GM21737 (cell line): ENCODE measurements around the gene ZFYVE28.
A peak's percentile ranks its signal among the peaks of the same experiment; 100 is the strongest.

ENCODE experiments used
- ATAC-seq: cut with Tn5 transposase; IDR thresholded peaks from one replicate; pipeline ENCODE4 v1.9.1; 2021; ENCODE audit warnings: mild to moderate bottlenecking, moderate library complexity; ENCODE audit not compliant: unreplicated experiment

The ZFYVE28 gene

DNA sequence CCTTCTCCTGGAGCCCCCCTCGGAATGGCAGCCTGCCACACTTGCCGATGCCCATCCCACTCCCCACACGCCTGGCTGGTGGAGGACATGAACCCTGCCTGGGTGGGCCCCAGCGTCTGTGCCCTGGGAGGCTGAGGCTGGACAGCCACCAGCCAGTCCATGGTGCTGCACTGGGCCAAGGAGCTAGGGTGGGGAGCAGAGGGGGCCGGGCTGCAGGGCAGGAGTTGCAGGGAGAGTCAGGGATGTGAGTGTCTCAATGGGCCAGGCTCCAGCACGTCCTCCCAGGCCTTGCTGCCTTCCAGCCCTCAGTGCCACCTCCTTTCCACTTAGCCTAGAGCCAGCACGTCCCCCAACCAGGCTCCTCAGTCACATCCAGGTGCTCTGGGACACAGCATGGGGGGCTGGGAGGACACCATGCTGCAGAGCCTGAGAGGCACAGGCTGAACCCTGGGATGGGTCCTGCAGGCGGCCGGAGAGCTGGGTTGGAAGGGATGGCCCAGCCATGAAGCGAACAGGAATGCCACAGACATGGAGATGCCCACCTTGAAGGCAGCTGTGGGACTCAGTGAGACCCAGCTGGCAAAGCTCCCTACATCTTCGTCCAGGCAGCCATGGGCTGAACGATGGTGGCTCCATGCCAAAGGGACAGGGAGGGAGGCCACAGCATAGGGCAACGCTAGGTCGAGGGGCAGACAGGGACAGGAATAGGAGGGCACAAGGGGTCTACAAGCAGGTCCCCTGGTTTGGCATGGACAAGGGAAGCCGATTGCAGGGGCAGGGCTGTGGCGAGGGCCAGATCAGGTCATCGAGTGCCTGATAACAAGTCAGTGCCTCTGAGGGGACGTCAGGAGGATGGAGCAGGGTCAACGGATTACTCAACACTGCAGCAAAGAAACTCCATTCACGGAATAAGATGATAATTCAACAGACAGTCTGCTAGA, 126.5 kb downstream of the ZFYVE28 start:
- no peak for ATAC-seq

DNA sequence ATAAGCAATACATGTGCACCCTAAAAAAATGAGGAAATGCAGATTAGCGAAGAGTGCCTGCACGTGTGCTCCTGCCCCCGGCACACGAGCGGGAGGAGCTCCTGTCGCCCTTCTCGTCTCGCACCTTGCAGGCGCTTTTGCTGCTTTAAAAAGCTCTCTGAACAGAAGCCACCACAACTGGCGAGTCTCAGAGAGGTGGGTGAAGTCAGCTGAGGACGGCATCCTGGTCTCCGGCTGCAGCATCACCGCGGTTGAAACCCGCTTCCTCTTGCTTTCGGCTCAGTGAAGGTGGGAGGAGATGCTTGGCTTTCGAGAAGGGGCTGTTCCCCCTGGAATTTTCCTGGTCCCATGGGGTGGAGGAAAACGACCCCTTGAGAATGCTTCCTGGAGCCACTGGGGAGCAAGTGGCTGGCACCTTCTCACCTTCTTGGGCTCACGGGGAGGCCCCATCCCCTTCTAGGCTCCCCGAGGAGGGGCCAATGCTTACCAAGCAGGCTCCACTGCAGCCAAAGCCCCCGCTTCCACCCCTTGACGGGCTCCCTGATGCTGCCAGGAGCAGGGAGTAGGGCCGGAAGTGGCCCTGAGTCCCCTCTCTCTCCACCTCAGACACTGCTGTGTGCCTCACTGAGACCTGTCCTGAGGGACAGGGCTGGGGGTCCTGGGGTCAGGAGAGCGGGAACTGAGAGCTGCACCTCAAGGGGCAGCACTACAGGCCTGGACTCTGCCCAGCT, 127.3 kb downstream of the ZFYVE28 start:
- no peak for ATAC-seq

DNA sequence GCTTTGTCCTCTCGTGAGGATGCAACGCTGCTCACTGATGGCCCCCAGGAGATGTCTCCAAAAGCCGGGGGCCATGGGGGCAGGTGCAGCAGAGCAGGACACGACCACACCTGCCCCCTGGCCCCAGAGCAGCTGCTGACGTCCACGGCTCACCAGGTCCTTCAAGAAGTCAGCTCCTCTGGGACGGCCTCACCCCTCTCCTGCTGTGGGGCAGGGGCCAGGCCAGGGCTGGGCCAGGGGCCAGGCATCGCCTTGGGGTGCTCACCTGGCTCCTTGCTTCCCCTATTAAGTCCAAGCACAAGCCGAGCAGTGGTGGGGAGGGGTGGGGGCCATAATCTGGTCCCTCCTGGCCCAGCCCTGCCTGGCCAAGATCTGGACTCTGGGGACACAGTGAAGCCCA, 128.0 kb downstream of the ZFYVE28 start:
- ATAC-seq, result no peak

DNA sequence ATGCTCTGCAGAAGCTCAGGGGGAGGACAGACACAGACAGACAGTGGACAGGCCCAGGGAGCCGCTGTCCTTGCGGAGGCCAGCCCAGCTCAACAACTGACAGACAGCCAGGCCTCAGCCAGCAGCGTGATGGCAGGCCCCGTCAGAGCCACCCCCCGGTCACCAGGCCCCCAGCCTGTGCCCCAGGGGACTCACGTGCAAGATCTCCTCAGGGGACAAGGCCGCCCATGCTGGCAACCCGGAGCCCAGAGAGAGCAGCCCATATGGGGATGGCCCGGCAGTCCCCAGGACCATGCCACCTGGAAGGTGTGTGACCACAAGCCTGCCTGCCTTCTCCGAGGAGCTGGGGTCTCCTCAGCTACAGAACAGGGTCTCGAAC, 128.5 kb downstream of the ZFYVE28 start:
- ATAC-seq, result no peak

DNA sequence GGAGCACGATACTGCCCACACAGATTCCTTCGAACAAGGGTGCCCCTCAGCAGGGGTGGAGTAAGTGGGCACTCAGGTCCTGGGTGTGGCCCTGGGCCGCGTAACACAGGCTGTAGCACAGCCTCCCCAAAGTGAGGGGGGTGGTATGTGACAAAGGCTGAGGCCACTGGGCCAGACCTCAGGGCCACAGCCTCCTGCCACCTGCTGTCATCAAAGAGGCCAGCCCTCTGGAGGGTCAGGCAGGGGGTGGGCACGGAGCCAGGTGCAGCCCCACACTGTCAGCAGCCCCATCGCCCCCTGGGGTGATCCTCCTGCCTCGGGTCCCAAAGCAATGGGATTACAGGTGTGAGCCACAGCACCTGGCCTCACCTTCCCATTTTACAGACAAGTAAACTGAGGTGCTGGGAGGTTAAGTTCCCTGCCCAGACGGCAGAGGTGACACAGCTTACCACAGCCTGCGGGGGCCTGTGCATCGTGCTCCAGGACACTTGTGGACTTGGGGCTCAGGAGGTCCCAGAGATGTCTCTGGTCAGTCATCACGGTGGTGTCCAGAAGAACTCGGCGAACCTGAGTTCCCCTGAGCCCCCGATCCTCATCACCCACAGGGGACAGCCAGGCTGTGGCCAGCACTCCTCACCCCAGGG, 129.0 kb downstream of the ZFYVE28 start:
- no peak for ATAC-seq

DNA sequence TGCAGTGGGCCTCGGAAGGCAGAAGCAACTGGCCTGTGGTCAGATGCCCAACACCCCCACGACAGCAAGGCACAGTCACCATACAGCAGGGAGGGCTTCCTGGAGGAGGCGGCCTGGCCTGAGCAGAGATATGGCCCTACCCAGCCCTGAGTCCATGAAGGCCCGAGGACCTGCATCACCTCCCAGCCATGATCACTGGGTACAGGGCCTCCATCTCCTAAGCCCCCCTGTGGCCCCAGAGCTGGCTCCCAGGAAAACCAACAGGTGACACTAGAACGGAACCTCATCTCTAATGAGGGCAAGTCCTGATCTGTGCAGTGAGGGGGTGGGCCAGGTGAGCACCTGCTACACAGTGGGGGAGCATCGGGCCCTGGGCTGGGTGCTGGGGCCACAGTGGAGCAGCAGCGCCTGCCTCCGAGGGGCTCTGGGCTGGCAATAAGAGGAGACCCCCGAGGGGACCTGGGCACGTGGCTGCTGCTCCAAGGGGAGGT, 130.3 kb downstream of the ZFYVE28 start:
- ATAC-seq, result no peak

DNA sequence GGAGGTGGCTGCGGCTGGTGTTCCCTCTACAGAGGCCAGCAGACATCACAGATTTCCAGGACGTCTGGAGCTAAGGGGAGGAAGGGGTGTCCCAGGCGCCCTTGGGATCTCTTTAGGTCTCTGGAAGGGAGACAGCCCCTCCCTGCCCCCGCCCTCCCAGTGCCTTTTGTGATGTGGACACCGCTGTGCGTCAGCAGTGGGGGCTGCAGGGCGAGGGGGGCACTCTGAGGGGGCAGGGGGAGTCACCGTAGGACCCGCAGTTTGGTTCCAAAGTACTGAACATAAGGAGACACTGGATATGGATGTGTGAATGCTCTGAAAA, 130.9 kb downstream of the ZFYVE28 start:
- ATAC-seq, result no peak

DNA sequence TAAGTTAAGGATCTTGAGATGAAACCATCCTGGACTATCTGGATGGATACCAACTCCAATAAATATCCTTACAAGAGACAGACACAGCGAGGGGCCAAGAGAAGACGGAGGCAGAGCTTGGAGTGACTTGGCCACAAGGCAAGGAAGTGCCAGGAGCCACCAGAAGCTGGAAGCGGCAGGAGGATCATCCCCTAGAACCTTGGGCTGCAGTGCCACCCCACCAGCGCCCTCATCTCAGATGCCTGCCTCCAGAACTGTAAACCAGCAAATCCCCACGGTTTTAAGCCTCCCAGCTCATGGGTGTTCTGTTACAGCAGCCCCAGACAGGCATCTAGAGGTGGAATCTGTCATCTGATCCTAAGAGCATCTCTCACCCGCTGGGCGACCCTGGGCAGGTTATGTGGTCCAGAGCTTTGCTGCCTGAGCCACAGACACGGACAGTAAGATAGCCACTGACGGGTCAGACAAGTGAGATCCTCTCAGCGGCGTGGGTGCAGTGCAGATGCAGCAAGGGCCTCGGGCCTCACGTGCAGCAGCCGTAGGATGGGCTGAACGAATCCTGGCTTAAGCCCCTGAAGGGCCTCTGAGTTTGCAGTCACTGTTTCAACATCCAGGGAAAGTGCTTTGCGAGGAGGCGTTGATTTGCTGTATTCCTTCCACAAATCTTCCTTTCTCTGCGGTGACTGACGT, 131.4 kb downstream of the ZFYVE28 start:
- no peak for ATAC-seq

DNA sequence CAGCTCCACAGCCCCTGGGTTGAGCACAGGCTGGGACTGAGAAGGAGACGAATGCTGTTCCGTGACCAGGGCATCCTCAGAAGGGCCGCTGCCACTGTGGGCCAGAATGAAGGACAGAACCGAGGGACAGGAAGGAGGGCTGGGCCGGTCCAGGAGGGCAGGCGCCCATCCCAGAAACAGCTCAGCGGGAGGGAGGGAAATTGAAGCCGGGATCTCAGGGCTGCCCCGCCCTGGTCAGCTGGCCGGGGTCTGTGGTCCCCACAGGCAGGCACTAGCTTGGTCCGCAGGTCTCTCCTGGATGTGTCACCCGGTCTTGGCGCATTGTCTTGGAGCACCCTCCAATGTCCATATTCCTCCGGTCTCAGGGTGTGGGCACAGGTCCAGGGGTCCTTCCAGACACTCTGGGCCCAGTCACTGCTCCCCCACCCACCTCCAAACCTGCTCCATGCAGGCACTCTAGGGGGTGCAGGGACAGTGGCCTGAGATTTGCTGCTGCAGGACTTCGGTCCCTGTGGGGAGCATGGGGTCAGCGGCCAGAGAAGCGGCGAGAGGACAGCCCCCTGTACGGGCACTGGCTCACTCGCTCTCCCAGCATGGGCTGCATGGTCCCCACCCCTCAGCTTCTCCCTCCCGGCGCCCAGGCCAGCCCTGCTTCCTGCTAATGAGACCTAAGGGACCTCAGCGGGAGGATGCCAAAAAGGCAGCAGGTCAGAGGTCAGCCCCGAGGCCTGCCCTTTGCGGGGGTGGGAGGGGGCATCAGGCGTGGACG, 132.6 kb downstream of the ZFYVE28 start:
- no peak for ATAC-seq

DNA sequence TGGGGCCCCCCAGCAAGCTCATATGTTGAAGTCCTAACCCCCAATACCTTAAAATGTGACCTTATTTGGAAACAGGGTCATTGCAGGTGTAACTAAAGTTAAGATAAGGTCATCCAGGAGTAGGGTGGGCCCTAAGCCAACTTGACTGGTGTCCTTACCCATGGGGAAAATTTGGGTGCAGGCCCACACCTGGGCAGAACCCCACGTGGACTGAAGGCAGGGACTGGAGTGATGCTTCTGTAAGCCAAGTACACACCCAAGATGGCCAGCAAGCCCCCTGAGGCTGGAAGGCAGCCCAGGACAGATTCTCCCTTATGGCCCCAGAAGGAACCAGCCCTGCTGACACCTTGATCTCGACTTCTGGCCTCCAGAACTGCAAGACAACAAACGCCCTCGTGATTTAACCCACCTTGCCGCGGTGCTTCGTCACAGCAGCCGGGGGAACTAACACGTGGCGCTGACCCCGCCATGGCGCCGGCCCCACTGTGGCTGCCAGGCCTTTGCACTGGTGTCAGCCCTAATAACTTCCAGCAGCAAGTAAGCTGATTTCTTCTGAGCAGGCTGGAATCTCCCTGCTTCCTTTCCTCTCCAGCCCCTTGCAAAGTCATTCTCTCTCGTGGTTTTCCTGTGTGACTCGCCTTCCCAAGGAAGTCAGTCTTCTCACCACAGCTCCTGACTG, 133.4 kb downstream of the ZFYVE28 start:
- no peak for ATAC-seq

DNA sequence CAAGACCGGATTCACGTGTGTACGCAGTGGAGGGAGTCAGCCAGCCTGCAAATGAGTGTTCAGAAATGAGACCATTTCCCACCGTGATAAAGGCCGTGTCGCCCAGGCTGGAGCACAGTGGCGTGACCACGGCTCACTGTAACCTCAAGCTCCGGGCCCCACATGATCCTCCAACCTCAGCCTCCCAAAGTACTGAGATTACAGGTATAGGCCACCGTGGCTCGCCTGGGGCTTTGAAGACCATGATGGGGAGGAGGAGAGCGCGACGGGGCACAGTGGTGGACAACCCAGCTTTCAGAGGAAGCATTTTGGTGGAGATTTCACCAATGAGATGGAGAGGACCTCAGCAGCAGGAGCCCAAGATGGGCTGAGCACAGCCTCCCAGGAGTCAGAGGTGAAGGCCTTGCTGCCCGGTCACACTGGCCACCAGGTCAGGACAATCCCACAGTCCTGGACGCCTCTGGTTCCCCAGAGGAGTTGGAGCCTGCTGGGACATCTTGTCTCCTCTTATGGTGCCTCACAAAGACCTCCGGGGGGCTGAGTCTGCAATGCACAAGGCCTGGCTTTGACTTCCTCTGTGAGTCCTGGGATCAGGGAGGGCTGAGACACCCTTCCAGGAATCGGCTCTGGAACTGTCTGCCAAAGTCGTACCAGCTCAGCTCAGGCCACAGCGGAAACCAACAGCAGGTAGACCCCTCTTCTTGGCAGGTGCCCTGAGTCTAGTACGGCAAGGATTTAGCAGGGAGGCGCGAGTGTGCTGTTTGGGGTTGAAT, 134.1 kb downstream of the ZFYVE28 start:
- no peak for ATAC-seq

DNA sequence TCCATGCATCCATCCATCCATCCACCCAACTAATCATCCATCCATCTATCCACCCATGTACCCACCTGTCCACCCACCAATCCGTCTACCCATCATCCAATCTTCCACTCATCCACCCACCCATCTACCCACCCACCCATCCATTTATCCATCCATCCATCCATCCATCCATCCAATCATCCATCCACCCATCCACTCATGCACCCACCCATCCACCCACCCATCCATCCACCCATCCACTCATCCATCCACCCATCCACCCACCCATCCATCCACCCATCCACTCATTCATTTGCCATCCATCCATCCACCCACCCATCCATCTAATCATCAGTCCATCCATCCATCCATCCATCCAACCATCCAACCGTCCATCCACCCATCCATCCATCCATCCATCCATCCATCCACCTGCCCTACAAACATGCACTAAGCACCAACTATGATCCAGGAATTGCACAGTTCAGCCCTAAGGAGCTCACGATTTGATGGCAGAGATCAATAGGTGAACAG, 135.2 kb downstream of the ZFYVE28 start:
- ATAC-seq, result no peak

DNA sequence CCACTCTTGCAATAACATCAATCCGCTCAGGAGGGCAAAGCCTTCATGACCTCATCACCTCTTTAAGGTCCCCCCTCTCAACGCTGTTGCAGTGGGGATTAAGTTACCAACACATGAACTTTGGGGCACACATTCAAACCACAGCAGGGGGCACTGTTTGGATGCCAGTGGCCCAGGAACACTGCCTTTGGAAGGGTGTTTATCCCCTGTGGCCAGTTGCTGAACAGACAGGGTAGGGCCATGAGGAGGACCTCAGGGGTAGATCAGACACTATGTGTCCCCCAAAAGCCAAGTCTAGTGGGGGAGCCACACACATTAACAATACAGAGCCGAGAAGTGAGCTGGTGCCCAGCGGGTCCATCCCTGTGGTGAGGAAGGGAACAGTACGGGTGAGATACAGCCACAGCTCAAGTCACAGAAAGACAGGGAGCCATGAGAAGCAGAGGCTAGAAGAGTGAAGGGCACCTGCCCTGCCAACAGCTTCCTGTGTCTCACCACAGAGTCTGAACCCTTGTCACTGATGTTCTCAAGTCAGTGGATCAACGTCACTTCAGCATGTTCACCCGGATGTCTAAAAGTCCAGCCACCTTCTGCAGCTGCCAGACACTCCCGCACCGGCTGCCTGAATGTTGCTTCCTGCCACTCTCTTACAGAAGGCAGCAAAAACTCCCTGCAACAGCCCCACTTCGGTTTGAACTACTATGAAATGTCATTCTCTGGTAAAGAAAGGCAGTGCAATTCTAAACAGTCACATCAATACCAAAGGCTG, 136.7 kb downstream of the ZFYVE28 start:
- ATAC-seq, result peak; percentile 85

DNA sequence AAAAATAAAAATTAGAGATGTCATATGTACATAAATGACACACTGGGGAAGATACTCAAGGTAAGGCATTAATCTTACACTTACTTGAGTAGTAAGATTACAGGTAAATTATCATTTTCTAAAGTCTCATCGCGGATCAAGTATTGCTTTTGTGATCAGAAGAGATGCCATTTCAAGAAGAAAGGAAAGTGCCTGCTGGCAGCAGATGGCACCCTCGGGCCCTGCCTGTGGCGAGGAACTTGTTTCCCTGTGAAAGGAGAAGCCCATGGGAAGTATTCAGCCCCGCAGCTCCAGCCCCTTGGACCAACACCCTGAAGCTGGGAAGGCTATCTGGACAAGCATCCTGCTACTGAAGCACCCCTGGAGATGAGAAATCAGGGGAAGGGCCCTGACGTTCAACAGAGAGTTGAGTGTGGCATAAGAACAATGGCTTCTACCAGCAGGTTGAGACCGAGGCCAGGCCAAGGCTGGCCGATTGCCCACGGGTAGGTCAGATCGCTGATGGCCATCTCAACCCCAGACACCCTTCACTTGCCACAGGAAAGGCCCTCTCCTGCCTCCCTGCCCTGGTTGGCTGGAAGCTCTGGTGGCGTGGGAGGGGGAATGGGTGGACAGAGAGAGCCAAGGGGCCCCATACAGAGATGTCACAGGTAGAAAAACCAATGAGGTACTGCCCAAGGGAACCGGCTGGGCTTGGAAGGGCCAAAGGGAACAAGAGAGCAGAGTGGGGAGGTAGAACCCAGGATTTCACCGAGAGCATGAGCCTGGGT, 137.7 kb downstream of the ZFYVE28 start:
- ATAC-seq, result no peak

DNA sequence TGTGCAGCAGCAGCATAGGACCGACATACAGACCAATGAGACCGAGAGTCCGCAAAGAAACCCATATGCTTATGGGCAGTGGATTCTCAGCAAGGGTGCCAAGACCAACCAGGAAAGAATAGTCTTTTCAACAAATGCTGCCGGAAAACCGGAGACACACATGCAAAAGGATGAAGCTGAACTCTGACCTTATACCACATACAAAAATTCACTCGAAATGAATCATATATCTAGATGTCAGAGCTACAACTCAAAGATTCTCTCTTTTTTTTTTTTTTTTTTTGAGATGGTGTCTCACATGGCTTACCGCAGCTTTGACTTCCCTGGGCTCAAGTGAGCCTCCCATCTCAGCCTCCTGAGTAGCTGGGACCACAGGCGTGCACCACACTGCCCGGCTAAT, 140.5 kb downstream of the ZFYVE28 start:
- no peak for ATAC-seq

DNA sequence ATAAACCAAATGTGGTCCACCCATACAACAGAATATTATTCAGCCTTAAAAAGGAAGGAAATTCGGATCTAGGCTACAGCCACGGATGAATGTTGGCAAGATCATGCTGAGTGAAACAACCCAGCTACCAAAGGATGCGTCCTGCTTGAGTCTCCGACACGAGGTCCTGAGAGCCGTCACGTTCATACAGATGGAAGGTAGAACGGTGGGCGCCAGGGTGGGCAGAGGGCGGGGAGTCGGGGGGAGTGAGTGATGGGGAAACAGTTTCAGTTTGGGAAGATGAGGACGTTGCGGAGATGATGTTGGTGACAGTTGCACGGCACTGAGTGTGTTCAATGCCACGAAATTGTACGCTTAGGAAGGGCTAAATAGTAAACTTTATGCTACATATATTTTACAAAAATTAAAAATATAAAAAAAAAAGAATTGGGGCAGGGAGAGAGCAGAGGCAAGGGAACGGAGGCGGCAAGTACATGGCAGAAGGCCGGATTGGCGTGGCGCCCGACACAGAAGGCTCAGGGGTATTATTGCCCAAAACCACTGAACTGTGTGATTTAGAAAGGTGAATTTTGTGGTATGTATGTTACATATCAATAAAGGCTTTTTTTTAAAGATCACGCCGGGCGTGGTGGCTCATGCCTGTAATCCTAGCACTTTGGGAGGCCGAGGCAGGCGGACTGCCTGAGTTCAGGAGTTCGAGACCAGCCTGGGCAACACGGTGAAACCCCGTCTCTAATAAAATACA, 141.7 kb downstream of the ZFYVE28 start:
- ATAC-seq, result no peak
